ENCODE results near the gene DYNLL1. TPM values are rescaled to one million over a fixed set of nuclear protein-coding genes. Genes with fewer than 3 reads are reported as not detected.

The DYNLL1 gene
- total and polyA plus RNA-seq, 2 of the 13 experiments (the other 11 are each of a cell fraction or from before 2014, with no cell fraction given): 271 to 294 TPM

DNA sequence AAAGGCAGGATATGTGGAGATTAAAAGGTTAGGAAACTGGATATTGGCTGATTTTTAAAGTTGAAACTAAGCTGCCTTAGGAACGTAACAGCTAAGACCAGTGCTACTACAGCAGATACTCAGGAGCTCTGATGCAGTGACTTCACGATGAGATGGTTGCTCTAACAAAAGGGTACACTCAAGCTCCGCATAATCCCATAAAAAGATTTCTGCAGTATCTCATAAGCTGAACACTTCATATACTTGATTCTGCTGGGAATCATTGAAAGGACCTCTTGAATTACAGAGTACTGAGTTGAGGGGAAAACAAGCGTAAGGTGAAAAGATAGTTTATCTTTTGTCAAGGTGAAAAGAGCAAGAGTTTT is 41.9 kb downstream of the DYNLL1 start:
- Histone ChIP-seq H3K27ac (ENCODE audit: extremely low read length, insufficient read depth, low read length) (peak overlapping the region; percentile 67), H2AFZ (ENCODE audit: low read length) (no peak overlapping the region), H3K27me3 (ENCODE audit: control insufficient read depth in 1 of 2, insufficient read depth in 2 of 2, low read length in 2 of 2) (no peaks in the 10 kb centered on the region), H3K9ac (ENCODE audit: insufficient read depth, low read depth, low read length) (peak overlapping the region; percentile 93), H3K4me2 (ENCODE audit: low read depth, low read length) (peak overlapping the region; percentile 87), H3K79me2 (ENCODE audit: insufficient read depth, low read length) (peaks cover 79% of the 10 kb centered on the region), H3K36me3 (replicated peaks in 1 of 2; ENCODE audit: control insufficient read depth in 1 of 2, insufficient read depth in 2 of 2, low read length in 2 of 2) (peaks cover 5 to 19% of the 10 kb centered on the region in 2 experiments; a peak in 4 of 5 replicates), H3K9me3 (ENCODE audit: low read length) (no peaks in the 10 kb centered on the region), H3K4me1 (ENCODE audit: insufficient read depth, low read length) (peaks cover 65% of the 10 kb centered on the region), H3K4me3 (replicated peaks in 1 of 3; ENCODE audit: insufficient read depth in 1 of 3, low read depth in 2 of 3, low read length in 3 of 3) (peak overlapping the region; percentile 3 to 88 (median 43); a peak in 5 of 6 replicates), H4K20me1 (ENCODE audit: insufficient read depth, low read length) (peaks cover 70% of the 10 kb centered on the region)
- ATAC-seq (no peak), FAIRE-seq (no peak), DNase-seq (ENCODE audit: low spot score) (no peak)
- intact Hi-C loops (cut with micrococcal nuclease; ENCODE audit: unreplicated experiment) (loop anchor here (5.0 kb wide), 1 partner anchor 41 kb away; the partner anchor contains the start of gene DYNLL1), in situ Hi-C loops (cut with HindIII; ENCODE audit: extremely low pct_ligation_motif_present, low pct_unique_long_range_greater_than_20kb) (no loop called here)
- CTCF ChIA-PET (ENCODE audit: low intra/inter-chr PET ratio, low total read pairs): no interaction called here
- BruUV-seq (replicated peaks): no TSS peak
- 55% methylated on average over 4 of the region's 4 CpGs for WGBS (ENCODE audit: low lambda C conversion rate)
- no peak for TF ChIP-seq PPARG (CRISPR knock-in tag; conservative IDR thresholded peaks at IDR 0.05)
- POLR2A ChIA-PET: interaction anchor here (0.7 to 1.4 kb wide), 6 partner anchors 9 to 246 kb away, joined by 3 to 9 read pairs (median 3); partner anchors contain the start of genes COQ5, DYNLL1, POP5 and RNU4-2

DNA sequence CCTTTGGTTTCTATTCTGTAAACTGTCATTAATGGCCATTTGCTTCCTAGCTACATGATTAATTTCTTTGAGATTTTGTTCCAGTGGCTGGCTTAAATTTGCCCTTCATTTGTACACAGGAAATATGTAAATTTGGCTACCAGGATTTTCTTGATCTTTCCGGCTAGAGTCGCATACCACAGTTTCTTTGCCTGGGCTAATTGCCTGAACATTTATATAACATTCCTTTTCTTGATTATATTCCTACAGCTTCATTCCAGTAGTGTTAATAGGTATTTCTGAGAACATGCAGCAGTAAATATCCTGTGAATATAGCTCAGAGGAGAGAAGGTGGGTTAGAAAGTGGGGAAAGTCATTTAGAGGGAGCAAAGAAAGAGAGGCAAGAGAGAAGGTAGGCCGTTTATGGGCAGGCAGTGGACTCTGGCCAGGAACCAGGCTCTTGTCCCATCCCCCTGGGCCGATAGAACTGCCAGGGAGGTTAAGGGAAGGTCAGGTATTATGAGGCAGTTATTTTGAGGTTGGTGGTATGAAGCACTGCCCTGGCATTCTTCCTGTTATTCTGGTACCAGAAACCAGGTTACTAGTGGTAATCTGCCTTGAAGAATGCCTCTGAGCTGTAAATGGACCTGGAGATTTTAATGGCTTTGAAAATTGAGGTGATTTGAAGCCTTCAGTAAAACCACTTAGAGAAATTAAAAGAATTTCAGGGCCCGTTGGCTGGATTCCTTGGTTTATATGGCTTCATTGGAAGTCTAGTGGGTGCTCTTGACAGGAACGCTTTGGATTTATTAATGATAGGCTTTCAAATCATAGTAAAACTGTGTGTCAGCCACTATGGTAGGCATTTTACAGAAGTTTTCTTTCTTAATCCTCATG is 42.6 kb downstream of the DYNLL1 start:
- intact Hi-C loops (cut with micrococcal nuclease; ENCODE audit: unreplicated experiment): loop anchor here (5.0 kb wide), 1 partner anchor 41 kb away; the partner anchor contains the start of gene DYNLL1
- H3K36me3 ChIP-seq (replicated peaks in 1 of 2; ENCODE audit: control insufficient read depth in 1 of 2, insufficient read depth in 2 of 2, low read length in 2 of 2): peaks cover 5 to 24% of the 10 kb centered on the region in 2 experiments
- H3K79me2 ChIP-seq (ENCODE audit: insufficient read depth, low read length): peaks cover 85% of the 10 kb centered on the region
- peaks cover 77% of the 10 kb centered on the region for H4K20me1 ChIP-seq (ENCODE audit: insufficient read depth, low read length)
- peak overlapping the region; percentile 67 for H3K27ac ChIP-seq (ENCODE audit: extremely low read length, insufficient read depth, low read length)
- peaks cover 70% of the 10 kb centered on the region for H3K4me1 ChIP-seq (ENCODE audit: insufficient read depth, low read length)
- no peak overlapping the region for H2AFZ ChIP-seq (ENCODE audit: low read length)
- FAIRE-seq: peak; percentile 15
- WGBS (ENCODE audit: low lambda C conversion rate): 29% methylated on average over 6 of the region's 6 CpGs
- H3K27me3 ChIP-seq (ENCODE audit: control insufficient read depth in 1 of 2, insufficient read depth in 2 of 2, low read length in 2 of 2): no peaks in the 10 kb centered on the region
- peak overlapping the region; percentile 93 for H3K9ac ChIP-seq (ENCODE audit: insufficient read depth, low read depth, low read length)
- peak overlapping the region; percentile 87 for H3K4me2 ChIP-seq (ENCODE audit: low read depth, low read length)
- TSS peak; percentile 0 for BruUV-seq (replicated peaks)
- peak; percentile 39 for ATAC-seq
- in situ Hi-C loops (cut with HindIII; ENCODE audit: extremely low pct_ligation_motif_present, low pct_unique_long_range_greater_than_20kb): no loop called here
- ChIA-PET POLR2A (interaction anchor here (0.7 to 1.4 kb wide), 6 partner anchors 9 to 92 kb away, joined by 3 to 9 read pairs (median 4); partner anchors contain the start of genes COQ5, DYNLL1 and POP5), CTCF (ENCODE audit: low intra/inter-chr PET ratio, low total read pairs) (no interaction called here)
- no peaks in the 10 kb centered on the region for H3K9me3 ChIP-seq (ENCODE audit: low read length)
- H3K4me3 ChIP-seq (replicated peaks in 1 of 3; ENCODE audit: insufficient read depth in 1 of 3, low read depth in 2 of 3, low read length in 3 of 3): peak overlapping the region; percentile 7 to 88 (median 43)
- DNase-seq (ENCODE audit: low spot score): peak; percentile 73
- TF ChIP-seq NAIF1 (CRISPR knock-in tag; IDR thresholded peaks at IDR 0.05; ENCODE audit: borderline replicate concordance): no peak
- TF ChIP-seq FOXK2 (IDR thresholded peaks at IDR 0.05): no peak
- no peak for TF ChIP-seq HES4 (CRISPR knock-in tag; IDR thresholded peaks at IDR 0.05; ENCODE audit: borderline replicate concordance)
- TF ChIP-seq, protein P1, sequence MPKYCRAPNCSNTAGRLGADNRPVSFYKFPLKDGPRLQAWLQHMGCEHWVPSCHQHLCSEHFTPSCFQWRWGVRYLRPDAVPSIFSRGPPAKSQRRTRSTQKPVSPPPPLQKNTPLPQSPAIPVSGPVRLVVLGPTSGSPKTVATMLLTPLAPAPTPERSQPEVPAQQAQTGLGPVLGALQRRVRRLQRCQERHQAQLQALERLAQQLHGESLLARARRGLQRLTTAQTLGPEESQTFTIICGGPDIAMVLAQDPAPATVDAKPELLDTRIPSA (CRISPR knock-in tag; IDR thresholded peaks at IDR 0.05; ENCODE audit: borderline replicate concordance): no peak
- TF ChIP-seq, protein P2, sequence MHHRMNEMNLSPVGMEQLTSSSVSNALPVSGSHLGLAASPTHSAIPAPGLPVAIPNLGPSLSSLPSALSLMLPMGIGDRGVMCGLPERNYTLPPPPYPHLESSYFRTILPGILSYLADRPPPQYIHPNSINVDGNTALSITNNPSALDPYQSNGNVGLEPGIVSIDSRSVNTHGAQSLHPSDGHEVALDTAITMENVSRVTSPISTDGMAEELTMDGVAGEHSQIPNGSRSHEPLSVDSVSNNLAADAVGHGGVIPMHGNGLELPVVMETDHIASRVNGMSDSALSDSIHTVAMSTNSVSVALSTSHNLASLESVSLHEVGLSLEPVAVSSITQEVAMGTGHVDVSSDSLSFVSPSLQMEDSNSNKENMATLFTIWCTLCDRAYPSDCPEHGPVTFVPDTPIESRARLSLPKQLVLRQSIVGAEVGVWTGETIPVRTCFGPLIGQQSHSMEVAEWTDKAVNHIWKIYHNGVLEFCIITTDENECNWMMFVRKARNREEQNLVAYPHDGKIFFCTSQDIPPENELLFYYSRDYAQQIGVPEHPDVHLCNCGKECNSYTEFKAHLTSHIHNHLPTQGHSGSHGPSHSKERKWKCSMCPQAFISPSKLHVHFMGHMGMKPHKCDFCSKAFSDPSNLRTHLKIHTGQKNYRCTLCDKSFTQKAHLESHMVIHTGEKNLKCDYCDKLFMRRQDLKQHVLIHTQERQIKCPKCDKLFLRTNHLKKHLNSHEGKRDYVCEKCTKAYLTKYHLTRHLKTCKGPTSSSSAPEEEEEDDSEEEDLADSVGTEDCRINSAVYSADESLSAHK (CRISPR knock-in tag; IDR thresholded peaks at IDR 0.05; ENCODE audit: borderline replicate concordance): no peak
